Measurements from ENCODE around the gene THSD4.

GRCh38 chr15:71601038-71601834 lies 486.0 kb downstream of the THSD4 start:
- TF ChIP-seq, protein P1, sequence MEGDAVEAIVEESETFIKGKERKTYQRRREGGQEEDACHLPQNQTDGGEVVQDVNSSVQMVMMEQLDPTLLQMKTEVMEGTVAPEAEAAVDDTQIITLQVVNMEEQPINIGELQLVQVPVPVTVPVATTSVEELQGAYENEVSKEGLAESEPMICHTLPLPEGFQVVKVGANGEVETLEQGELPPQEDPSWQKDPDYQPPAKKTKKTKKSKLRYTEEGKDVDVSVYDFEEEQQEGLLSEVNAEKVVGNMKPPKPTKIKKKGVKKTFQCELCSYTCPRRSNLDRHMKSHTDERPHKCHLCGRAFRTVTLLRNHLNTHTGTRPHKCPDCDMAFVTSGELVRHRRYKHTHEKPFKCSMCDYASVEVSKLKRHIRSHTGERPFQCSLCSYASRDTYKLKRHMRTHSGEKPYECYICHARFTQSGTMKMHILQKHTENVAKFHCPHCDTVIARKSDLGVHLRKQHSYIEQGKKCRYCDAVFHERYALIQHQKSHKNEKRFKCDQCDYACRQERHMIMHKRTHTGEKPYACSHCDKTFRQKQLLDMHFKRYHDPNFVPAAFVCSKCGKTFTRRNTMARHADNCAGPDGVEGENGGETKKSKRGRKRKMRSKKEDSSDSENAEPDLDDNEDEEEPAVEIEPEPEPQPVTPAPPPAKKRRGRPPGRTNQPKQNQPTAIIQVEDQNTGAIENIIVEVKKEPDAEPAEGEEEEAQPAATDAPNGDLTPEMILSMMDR (conservative IDR thresholded peaks at IDR 0.05; ENCODE audit: low read depth, low read length), result no peak
- TF ChIP-seq POLR2A (IDR thresholded peaks at IDR 0.05; ENCODE audit: low read depth, low read length) (no peak), CHD1 (IDR thresholded peaks at IDR 0.05; ENCODE audit: low read depth, low read length) (no peak), MAZ (IDR thresholded peaks at IDR 0.05; ENCODE audit: borderline replicate concordance, low read depth, low read length) (no peak), MXI1 (IDR thresholded peaks at IDR 0.05; ENCODE audit: borderline replicate concordance, low read depth, low read length) (no peak), USF2 (IDR thresholded peaks at IDR 0.05; ENCODE audit: low read depth, low read length) (no peak), RCOR1 (IDR thresholded peaks at IDR 0.05; ENCODE audit: insufficient replicate concordance, low read length) (no peak), CEBPB (IDR thresholded peaks at IDR 0.05; ENCODE audit: low read depth, low read length) (no peak), SMC3 (IDR thresholded peaks at IDR 0.05; ENCODE audit: low read depth, low read length) (no peak), RAD21 (IDR thresholded peaks at IDR 0.05; ENCODE audit: low read length) (no peak), FOS (IDR thresholded peaks at IDR 0.05; ENCODE audit: low read depth, low read length) (no peak), RFX5 (IDR thresholded peaks at IDR 0.05; ENCODE audit: low read depth, low read length) (no peak)

Measured in IMR-90 (cell line).